Body of pancreas (tissue), 4 donors: ENCODE results near the gene BIRC5.

Experiments used
- POLR2A ChIP-seq, 3 donors: fragments of 450-650 bp; IDR thresholded peaks; one replicate each; pipeline ENCODE4 v1.6.1; 2016; ENCODE audit warnings: antibody characterized with exemption in 3 of 3, mild to moderate bottlenecking in 2 of 3
- TF ChIP-seq, protein P1 (sequence below), 7 experiments: fragments of 450-650 bp in 4 of 7; fragments of 200-600 bp in 3 of 7; sonication (generic) in 3 of 7; IDR thresholded peaks; one replicate each; pipeline ENCODE4 v1.5.1; 2016 to 2019; ENCODE audit warnings: antibody characterized with exemption in 7 of 7

- TF ChIP-seq, protein P1, sequence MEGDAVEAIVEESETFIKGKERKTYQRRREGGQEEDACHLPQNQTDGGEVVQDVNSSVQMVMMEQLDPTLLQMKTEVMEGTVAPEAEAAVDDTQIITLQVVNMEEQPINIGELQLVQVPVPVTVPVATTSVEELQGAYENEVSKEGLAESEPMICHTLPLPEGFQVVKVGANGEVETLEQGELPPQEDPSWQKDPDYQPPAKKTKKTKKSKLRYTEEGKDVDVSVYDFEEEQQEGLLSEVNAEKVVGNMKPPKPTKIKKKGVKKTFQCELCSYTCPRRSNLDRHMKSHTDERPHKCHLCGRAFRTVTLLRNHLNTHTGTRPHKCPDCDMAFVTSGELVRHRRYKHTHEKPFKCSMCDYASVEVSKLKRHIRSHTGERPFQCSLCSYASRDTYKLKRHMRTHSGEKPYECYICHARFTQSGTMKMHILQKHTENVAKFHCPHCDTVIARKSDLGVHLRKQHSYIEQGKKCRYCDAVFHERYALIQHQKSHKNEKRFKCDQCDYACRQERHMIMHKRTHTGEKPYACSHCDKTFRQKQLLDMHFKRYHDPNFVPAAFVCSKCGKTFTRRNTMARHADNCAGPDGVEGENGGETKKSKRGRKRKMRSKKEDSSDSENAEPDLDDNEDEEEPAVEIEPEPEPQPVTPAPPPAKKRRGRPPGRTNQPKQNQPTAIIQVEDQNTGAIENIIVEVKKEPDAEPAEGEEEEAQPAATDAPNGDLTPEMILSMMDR (IDR thresholded peaks at IDR 0.05): no peak
- no peak for TF ChIP-seq POLR2A (IDR thresholded peaks at IDR 0.05)
These were observed 38.4 kb upstream of the BIRC5 start for GRCh38 chr17:78175643-78175981.
